ENCODE measurements around the gene KRT10. TPM values are rescaled to one million over a fixed set of nuclear protein-coding genes. Genes with fewer than 3 reads are reported as not detected.

The KRT10 gene
- total RNA-seq, 4 donors from 2014 or later, result 2.2 to 12.7 (median 11.7) TPM; not detected in 1

DNA sequence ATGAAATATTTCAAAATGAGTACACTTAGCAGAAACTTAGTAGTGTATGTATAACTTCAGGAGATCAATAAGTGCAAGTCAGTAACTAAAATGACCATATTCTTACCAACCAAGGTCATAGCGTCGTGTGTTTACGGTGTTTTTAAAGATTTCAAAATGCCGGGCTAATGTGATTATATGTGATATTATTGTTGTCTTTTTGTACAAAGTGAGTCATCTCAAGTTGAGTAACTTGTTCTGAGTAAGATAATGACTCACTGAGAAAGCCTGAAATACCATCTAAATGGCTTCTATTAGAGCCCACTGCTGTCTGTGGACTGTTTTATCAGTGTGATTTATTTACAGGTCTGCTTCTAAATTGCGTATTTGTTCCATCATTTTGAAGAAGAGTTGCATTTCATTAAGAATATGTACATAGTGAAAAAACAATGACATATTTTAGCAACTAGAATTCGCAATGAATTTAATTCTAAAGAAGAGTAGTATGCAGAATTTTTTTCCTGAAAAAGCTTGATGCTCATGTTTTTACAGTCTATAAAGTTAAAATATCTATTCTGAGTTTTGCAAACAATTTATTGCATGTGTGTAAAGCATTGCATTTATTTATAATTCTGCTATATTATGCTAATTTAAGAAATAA is 31.9 kb upstream of the KRT10 start:
- Histone ChIP-seq H3K4me1 (peaks cover 0 to 21% (median 9%) of the 10 kb centered on the region in 4 donors), H3K27me3 (peaks cover 9% of the 10 kb centered on the region), H3K36me3 (no peaks in the 10 kb centered on the region), H3K27ac (no peak overlapping the region), H3K9me3 (no peaks in the 10 kb centered on the region), H3K4me3 (no peak overlapping the region)
- in situ Hi-C loops (cut with MboI; ENCODE audit: low pct_ligation_motif_present in 1 of 4, low pct_unique_long_range_greater_than_20kb in 1 of 4, low sequenced_read_pairs in 3 of 4), result no loop called here
- TF ChIP-seq, protein P1, sequence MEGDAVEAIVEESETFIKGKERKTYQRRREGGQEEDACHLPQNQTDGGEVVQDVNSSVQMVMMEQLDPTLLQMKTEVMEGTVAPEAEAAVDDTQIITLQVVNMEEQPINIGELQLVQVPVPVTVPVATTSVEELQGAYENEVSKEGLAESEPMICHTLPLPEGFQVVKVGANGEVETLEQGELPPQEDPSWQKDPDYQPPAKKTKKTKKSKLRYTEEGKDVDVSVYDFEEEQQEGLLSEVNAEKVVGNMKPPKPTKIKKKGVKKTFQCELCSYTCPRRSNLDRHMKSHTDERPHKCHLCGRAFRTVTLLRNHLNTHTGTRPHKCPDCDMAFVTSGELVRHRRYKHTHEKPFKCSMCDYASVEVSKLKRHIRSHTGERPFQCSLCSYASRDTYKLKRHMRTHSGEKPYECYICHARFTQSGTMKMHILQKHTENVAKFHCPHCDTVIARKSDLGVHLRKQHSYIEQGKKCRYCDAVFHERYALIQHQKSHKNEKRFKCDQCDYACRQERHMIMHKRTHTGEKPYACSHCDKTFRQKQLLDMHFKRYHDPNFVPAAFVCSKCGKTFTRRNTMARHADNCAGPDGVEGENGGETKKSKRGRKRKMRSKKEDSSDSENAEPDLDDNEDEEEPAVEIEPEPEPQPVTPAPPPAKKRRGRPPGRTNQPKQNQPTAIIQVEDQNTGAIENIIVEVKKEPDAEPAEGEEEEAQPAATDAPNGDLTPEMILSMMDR (IDR thresholded peaks at IDR 0.05), result no peak
- TF ChIP-seq POLR2AphosphoS5 (IDR thresholded peaks at IDR 0.05), result peak in 1 of 3 donors; percentile 29
- intact Hi-C loops (cut with DNase I; ENCODE audit: low total_unique reads), result no loop called here
- no peak for DNase-seq
- 50 to 67% methylated on average over 6 of the region's 6 CpGs for WGBS, 2 donors (ENCODE audit: low coverage in 1 of 2)

DNA sequence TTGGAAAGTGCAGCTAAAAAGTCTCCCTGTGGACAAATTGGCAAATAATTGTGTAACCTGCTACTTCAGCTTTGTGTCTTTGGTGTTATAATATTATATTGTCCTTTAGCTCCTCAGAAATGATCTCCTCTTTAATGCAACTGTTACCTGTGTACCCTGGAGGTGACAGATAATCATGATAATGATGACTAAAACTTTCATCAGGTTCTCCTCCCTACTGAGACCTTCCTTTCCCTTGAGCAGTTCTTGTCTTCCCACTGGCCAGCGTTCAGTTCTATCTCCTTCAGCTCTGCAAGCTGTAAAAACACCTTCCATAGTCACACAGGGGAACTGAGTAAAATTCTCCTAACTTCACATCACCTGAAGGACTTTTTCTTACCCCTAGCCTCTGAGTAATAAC is 29.9 kb upstream of the KRT10 start:
- intact Hi-C loops (cut with DNase I; ENCODE audit: low total_unique reads) (no loop called here), in situ Hi-C loops (cut with MboI; ENCODE audit: low pct_ligation_motif_present in 1 of 4, low pct_unique_long_range_greater_than_20kb in 1 of 4, low sequenced_read_pairs in 3 of 4) (no loop called here)
- Histone ChIP-seq H3K27me3 (peaks cover 9% of the 10 kb centered on the region), H3K4me3 (no peak overlapping the region), H3K9me3 (no peaks in the 10 kb centered on the region), H3K27ac (no peak overlapping the region), H3K36me3 (no peaks in the 10 kb centered on the region), H3K4me1 (peaks cover 0 to 13% (median 6%) of the 10 kb centered on the region in 4 donors)
- TF ChIP-seq, protein P1 (IDR thresholded peaks at IDR 0.05), result no peak
- TF ChIP-seq EP300 (IDR thresholded peaks at IDR 0.05; ENCODE audit: low read depth), result no peak
- TF ChIP-seq POLR2A (IDR thresholded peaks at IDR 0.05), result no peak
- no peak for TF ChIP-seq POLR2AphosphoS5 (IDR thresholded peaks at IDR 0.05)
- 65 to 88% methylated on average over 1 of the region's 1 CpG for WGBS, 2 donors (ENCODE audit: low coverage in 1 of 2)
- DNase-seq, result no peak

DNA sequence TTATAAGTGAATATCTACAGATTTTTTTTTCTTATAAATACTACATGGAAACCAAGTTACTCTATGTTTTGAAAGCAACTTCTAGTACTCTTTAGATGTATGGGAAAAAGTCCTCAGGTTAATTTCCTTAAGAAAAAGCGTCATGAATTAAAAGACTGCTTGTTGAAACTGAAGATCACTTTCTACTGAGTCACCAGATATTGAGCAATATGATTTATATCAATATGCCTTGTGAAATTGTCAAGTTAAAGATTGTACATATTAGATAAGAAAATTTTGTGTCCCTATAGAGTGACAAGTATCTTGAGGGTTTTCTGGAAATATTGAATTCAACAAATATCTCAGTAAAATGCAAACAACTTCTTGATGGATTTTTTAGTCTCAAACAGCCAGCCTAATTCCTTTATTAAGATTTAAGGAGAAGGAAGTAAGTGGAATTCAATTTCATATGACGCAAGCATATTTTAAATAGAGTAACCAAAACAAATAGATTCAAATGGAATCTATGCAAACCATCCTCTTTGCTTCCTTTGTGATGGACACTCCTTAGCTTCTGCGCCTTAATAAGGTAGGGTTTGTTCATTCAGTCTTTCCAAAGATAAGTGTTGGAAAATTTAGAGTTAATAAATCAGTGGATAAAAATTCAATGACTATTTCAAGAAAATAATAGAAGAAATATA is 28.0 kb upstream of the KRT10 start:
- in situ Hi-C loops (cut with MboI; ENCODE audit: low pct_ligation_motif_present in 1 of 4, low pct_unique_long_range_greater_than_20kb in 1 of 4, low sequenced_read_pairs in 3 of 4) (no loop called here), intact Hi-C loops (cut with DNase I; ENCODE audit: low total_unique reads) (no loop called here)
- peaks cover 0 to 8% (median 3%) of the 10 kb centered on the region in 4 donors for H3K4me1 ChIP-seq
- H3K27ac ChIP-seq, result no peak overlapping the region
- no peaks in the 10 kb centered on the region for H3K36me3 ChIP-seq
- WGBS, 2 donors (ENCODE audit: low coverage in 1 of 2), result 82 to 85% methylated on average over 3 of the region's 3 CpGs
- TF ChIP-seq POLR2A (IDR thresholded peaks at IDR 0.05) (no peak), POLR2AphosphoS5 (IDR thresholded peaks at IDR 0.05) (no peak), EP300 (IDR thresholded peaks at IDR 0.05; ENCODE audit: low read depth) (no peak)
- TF ChIP-seq, protein P1 (IDR thresholded peaks at IDR 0.05), result no peak
- no peak for DNase-seq
- H3K9me3 ChIP-seq, result no peaks in the 10 kb centered on the region
- peaks cover 11% of the 10 kb centered on the region for H3K27me3 ChIP-seq
- H3K4me3 ChIP-seq, result no peak overlapping the region

DNA sequence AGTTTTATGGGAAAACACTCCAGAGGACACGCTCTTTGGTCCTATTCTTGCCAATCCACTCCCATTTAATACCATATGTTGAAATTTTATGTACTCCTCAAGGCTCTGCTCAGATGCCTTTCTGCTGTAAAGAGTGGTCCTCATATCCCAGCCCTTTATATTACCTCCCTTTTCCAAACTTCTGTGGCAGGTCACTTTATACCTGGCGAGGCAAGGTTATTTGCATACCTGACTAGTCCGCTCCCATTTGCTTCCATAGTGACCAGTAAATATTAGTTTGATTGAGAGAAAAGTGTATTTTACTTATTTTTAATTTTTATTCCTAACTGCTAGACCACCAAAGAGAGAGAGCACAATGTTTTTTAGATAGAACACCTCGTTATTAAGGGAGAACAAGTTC is 27.3 kb upstream of the KRT10 start:
- Histone ChIP-seq H3K9me3 (no peaks in the 10 kb centered on the region), H3K27ac (no peak overlapping the region), H3K4me1 (peaks cover 0 to 8% (median 3%) of the 10 kb centered on the region in 4 donors), H3K4me3 (no peak overlapping the region), H3K27me3 (peaks cover 18% of the 10 kb centered on the region), H3K36me3 (no peaks in the 10 kb centered on the region)
- intact Hi-C loops (cut with DNase I; ENCODE audit: low total_unique reads), result no loop called here
- in situ Hi-C loops (cut with MboI; ENCODE audit: low pct_ligation_motif_present in 1 of 4, low pct_unique_long_range_greater_than_20kb in 1 of 4, low sequenced_read_pairs in 3 of 4), result no loop called here
- TF ChIP-seq EP300 (IDR thresholded peaks at IDR 0.05; ENCODE audit: low read depth) (no peak), POLR2AphosphoS5 (IDR thresholded peaks at IDR 0.05) (no peak), POLR2A (IDR thresholded peaks at IDR 0.05) (no peak)
- TF ChIP-seq, protein P1 (IDR thresholded peaks at IDR 0.05), result no peak
- WGBS, 2 donors (ENCODE audit: low coverage in 1 of 2), result 81 to 88% methylated on average over 4 of the region's 4 CpGs
- no peak for DNase-seq
